Measurements from ENCODE around the gene CPSF4.

- TF ChIP-seq ELF1 (IDR thresholded peaks at IDR 0.05; ENCODE audit: borderline replicate concordance, low read depth) (no peak), POLR2A (IDR thresholded peaks at IDR 0.05; ENCODE audit: borderline replicate concordance, extremely low read depth, insufficient read depth, insufficient read length) (peak; percentile 74), FOSL1 (IDR thresholded peaks at IDR 0.05; ENCODE audit: low read depth) (no peak), EZH2 (IDR thresholded peaks at IDR 0.05) (no peak), CTCF (IDR thresholded peaks at IDR 0.05 in 2 of 3, conservative IDR thresholded peaks at IDR 0.05 in 1 of 3; ENCODE audit: borderline replicate concordance in 1 of 3, insufficient read depth in 1 of 3, low read depth in 2 of 3, low read length in 2 of 3) (no peak), ZBTB33 (IDR thresholded peaks at IDR 0.05; ENCODE audit: extremely low read depth, insufficient replicate concordance, low read length) (no peak), SP1 (IDR thresholded peaks at IDR 0.05; ENCODE audit: low read depth) (no peak), EZH2phosphoT487 (IDR thresholded peaks at IDR 0.05; ENCODE audit: borderline replicate concordance) (no peak), ZNF274 (IDR thresholded peaks at IDR 0.05; ENCODE audit: low read depth, low read length) (no peak), SIN3A (IDR thresholded peaks at IDR 0.05; ENCODE audit: low read depth) (no peak)
- TF ChIP-seq, protein P1, sequence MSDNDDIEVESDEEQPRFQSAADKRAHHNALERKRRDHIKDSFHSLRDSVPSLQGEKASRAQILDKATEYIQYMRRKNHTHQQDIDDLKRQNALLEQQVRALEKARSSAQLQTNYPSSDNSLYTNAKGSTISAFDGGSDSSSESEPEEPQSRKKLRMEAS (IDR thresholded peaks at IDR 0.05) = no peak
Observed at GRCh38 chr7:99472561-99473314, 34.0 kb downstream of the CPSF4 start, which contains the start of gene ZNF789.
